ENCODE measurements around the gene CAPN1.

Gene CAPN1

GRCh38 chr11:65204143-65204542 lies 22.4 kb downstream of the CAPN1 start:
- DNase-seq, result no peak

GRCh38 chr11:65204646-65205601 lies 23.2 kb downstream of the CAPN1 start:
- DNase-seq, result peak; percentile 41 to 67 (median 54)

- DNase-seq, result no peak
Measured at GRCh38 chr11:65205602-65205967, 23.9 kb downstream of the CAPN1 start.

- no peak for DNase-seq
Measured at GRCh38 chr11:65206441-65206841, 24.7 kb downstream of the CAPN1 start.

- DNase-seq, result no peak
Measured at GRCh38 chr11:65206901-65207300, 25.2 kb downstream of the CAPN1 start.

GRCh38 chr11:65207918-65208784 lies 26.4 kb downstream of the CAPN1 start:
- DNase-seq, result no peak

- DNase-seq, result no peak
Measured at GRCh38 chr11:65208785-65209710, 27.3 kb downstream of the CAPN1 start.

- DNase-seq, result no peak
Measured at GRCh38 chr11:65209711-65210360, 28.1 kb downstream of the CAPN1 start.

- no peak for DNase-seq
Measured at GRCh38 chr11:65210361-65210731, 28.6 kb downstream of the CAPN1 start.

- DNase-seq, result no peak
Measured at GRCh38 chr11:65210748-65211147, 29.0 kb downstream of the CAPN1 start.

- no peak for DNase-seq
Measured at GRCh38 chr11:65211293-65212105, 29.8 kb downstream of the CAPN1 start.

- no peak for DNase-seq
Measured at GRCh38 chr11:65212226-65212801, 30.6 kb downstream of the CAPN1 start.

- DNase-seq, result peak in 1 of 4 experiments; percentile 44
Measured at GRCh38 chr11:65213322-65214211, 31.8 kb downstream of the CAPN1 start.

GRCh38 chr11:65214212-65214845 lies 32.6 kb downstream of the CAPN1 start:
- no peak for DNase-seq

GRCh38 chr11:65215441-65216076 lies 33.8 kb downstream of the CAPN1 start:
- DNase-seq, result peak in 3 of 4 experiments; percentile 10 to 32 (median 23)

GRCh38 chr11:65216830-65217229 lies 35.1 kb downstream of the CAPN1 start:
- no peak for DNase-seq

- DNase-seq, result no peak
Measured at GRCh38 chr11:65217441-65218423, 36.0 kb downstream of the CAPN1 start.

Data from suppressor macrophage (primary cell).